Kasumi-1 (cell line): ENCODE results near the gene DVL1.

Source experiments
- DNase-seq, 2 experiments: peaks; one replicate each; lab custom pipeline; 2025; lab: John Stamatoyannopoulos, UW

DVL1 gene

GRCh38 chr1:1340791-1341548, 8.2 kb downstream of the DVL1 start:
- no peak for DNase-seq

- no peak for DNase-seq
These were observed 9.0 kb downstream of the DVL1 start for GRCh38 chr1:1340185-1340584.

DNA sequence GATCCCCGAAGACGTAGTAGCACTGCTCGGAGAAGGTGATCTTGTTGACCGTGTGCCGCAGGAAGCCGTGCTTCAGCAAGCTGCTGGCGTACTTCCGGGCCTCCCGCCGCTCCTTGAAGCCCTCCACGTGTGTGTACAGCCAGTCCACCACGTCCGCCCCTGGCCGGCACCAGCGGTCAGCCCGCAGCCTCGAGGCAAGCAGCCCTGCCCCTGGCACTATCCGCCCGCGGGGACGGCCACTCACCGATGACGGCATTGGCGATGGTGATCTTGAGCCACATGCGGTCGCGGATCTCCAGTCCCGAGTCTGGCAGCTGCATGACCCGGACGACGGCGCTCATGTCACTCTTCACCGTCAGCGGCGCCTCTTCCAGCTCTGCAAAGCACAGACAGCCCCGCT, 10.9 kb downstream of the DVL1 start:
- DNase-seq: no peak

DNA sequence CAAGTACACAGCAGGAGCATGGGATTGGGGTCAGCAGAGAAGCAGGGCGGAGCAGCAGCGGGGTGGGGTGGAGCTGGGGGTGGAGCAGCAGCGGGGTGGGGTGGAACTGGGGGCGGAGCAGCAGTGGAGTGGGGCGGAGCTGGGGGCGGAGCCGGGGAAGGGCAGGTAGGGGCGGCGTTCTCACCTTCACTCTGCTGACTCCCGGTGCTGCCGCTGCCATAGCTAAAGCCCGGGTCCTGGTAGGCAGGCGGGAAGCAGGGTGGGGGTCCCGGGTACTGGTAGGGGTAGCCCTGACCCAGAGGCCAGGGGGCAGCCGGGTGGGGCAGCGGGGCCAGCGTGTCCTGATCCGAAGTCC, 11.4 kb downstream of the DVL1 start:
- no peak for DNase-seq

GRCh38 chr1:1336931-1337792, 12.1 kb downstream of the DVL1 start:
- DNase-seq: no peak

GRCh38 chr1:1336446-1336845, 12.8 kb downstream of the DVL1 start:
- DNase-seq: no peak

GRCh38 chr1:1335792-1336248, 13.4 kb downstream of the DVL1 start:
- no peak for DNase-seq

GRCh38 chr1:1335283-1335682, 13.9 kb downstream of the DVL1 start:
- DNase-seq: no peak

GRCh38 chr1:1334835-1335234, 14.4 kb downstream of the DVL1 start:
- no peak for DNase-seq

DNA sequence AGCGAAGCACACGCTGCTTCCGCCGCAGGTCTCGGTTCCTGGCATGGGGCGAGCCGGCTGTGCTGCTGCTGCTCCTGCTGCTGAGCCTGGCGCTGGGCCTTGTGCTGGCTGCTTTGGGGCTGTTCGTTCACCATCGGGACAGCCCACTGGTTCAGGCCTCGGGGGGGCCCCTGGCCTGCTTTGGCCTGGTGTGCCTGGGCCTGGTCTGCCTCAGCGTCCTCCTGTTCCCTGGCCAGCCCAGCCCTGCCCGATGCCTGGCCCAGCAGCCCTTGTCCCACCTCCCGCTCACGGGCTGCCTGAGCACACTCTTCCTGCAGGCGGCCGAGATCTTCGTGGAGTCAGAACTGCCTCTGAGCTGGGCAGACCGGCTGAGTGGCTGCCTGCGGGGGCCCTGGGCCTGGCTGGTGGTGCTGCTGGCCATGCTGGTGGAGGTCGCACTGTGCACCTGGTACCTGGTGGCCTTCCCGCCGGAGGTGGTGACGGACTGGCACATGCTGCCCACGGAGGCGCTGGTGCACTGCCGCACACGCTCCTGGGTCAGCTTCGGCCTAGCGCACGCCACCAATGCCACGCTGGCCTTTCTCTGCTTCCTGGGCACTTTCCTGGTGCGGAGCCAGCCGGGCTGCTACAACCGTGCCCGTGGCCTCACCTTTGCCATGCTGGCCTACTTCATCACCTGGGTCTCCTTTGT, 15.5 kb downstream of the DVL1 start:
- no peak for DNase-seq

DNA sequence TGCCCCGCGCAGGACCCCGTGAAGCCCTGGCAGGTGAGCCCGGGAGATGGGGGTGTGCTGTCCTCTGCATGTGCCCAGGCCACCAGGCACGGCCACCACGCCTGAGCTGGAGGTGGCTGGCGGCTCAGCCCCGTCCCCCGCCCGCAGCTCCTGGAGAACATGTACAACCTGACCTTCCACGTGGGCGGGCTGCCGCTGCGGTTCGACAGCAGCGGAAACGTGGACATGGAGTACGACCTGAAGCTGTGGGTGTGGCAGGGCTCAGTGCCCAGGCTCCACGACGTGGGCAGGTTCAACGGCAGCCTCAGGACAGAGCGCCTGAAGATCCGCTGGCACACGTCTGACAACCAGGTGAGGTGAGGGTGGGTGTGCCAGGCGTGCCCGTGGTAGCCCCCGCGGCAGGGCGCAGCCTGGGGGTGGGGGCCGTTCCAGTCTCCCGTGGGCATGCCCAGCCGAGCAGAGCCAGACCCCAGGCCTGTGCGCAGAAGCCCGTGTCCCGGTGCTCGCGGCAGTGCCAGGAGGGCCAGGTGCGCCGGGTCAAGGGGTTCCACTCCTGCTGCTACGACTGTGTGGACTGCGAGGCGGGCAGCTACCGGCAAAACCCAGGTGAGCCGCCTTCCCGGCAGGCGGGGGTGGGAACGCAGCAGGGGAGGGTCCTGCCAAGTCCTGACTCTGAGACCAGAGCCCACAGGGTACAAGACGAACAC, 16.3 kb downstream of the DVL1 start:
- DNase-seq: no peak

DNA sequence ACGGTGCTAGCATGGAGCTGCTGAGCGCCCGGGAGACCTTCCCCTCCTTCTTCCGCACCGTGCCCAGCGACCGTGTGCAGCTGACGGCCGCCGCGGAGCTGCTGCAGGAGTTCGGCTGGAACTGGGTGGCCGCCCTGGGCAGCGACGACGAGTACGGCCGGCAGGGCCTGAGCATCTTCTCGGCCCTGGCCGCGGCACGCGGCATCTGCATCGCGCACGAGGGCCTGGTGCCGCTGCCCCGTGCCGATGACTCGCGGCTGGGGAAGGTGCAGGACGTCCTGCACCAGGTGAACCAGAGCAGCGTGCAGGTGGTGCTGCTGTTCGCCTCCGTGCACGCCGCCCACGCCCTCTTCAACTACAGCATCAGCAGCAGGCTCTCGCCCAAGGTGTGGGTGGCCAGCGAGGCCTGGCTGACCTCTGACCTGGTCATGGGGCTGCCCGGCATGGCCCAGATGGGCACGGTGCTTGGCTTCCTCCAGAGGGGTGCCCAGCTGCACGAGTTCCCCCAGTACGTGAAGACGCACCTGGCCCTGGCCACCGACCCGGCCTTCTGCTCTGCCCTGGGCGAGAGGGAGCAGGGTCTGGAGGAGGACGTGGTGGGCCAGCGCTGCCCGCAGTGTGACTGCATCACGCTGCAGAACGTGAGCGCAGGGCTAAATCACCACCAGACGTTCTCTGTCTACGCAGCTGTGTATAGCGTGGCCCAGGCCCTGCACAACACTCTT, 17.0 kb downstream of the DVL1 start:
- DNase-seq: no peak

- no peak for DNase-seq
These were observed 17.9 kb downstream of the DVL1 start, which contains the start of gene TAS1R3 for GRCh38 chr1:1331068-1331965. Gene TAS1R3, plus strand, starts transcription at chr1:1331280. Its CDS starts 66 bp downstream, at chr1:1331346.

DNA sequence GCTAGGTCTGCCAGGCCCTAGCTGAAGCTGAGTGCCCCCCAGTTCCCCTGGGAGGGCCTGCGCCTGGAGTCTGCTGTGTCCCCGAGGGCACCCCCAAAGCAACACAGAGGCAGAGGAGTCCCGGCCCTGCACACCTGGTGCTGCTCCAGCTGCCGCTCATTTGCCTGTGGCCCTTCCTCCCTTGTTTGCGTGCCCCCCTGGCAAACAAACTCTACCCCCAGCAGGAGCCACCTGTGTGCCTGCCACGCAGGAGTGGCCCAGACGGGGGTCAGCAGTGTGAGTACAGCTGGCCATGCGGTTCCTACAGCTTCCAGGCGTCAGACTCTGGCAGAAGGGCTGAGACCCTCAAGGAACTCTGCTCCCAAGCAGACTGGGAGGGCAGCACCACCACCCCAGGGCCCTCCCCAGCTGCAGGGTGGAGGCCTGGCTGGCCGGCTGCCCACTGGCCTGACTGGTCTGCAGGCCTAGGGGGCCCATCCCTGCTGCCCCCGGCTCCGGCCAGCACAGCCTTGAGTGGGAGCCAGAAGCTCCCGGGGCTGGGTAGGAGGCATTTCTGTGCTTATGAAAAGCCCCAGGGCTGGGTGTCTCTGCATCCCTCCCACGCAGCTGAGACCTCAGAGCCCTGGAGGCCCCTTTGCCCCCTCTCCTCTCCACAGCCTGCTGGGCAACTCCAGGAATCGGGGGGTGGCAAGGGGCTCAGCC, 18.7 kb downstream of the DVL1 start:
- no peak for DNase-seq

- DNase-seq: no peak
These were observed 19.7 kb downstream of the DVL1 start for GRCh38 chr1:1329304-1330210.

GRCh38 chr1:1328254-1328653, 21.0 kb downstream of the DVL1 start:
- no peak for DNase-seq

DNA sequence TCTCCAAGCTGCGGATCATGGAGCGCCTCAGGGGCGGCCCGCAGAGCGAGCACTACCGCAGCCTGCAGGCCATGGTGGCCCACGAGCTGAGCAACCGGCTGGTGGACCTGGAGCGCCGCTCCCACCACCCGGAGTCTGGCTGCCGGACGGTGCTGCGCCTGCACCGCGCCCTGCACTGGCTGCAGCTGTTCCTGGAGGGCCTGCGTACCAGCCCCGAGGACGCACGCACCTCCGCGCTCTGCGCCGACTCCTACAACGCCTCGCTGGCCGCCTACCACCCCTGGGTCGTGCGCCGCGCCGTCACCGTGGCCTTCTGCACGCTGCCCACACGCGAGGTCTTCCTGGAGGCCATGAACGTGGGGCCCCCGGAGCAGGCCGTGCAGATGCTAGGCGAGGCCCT, 21.9 kb downstream of the DVL1 start:
- no peak for DNase-seq

- no peak for DNase-seq
These were observed 23.1 kb downstream of the DVL1 start for GRCh38 chr1:1326075-1326605.
